WERI-Rb-1 (cell line): ENCODE data around the gene TRIM54.
A peak's percentile ranks its signal among the peaks of the same experiment; 100 is the strongest.
"Not testable (repeated sequence)": the region's sequence is repeated elsewhere in the genome, so short reads cannot be mapped to it uniquely, and the experiment has no call there.

ENCODE experiments used
- DNase-seq: peaks from one replicate; pipeline ENCODE4 v3.0.0-alpha.2; 2020
- H3K27ac ChIP-seq: fragments of 250-450 bp; sonication (Bioruptor Pico); 2 replicates; pipeline ENCODE4 v1.5.1; 2020; ENCODE audit warnings: mild to moderate bottlenecking, moderate library complexity
- H3K27me3 ChIP-seq: fragments of 250-450 bp; sonication (Bioruptor Pico); 2 replicates; pipeline ENCODE4 v1.5.1; 2021; ENCODE audit warnings: mild to moderate bottlenecking, low read depth, moderate library complexity; ENCODE audit not compliant: insufficient read depth, severe bottlenecking
- H3K36me3 ChIP-seq: fragments of 250-450 bp; sonication (Bioruptor Pico); 2 replicates; pipeline ENCODE4 v1.5.1; 2020; ENCODE audit warnings: mild to moderate bottlenecking, moderate library complexity
- H3K4me3 ChIP-seq: 2 replicates; pipeline ENCODE4 v1.5.1; 2011; ENCODE audit warnings: low read depth, mild to moderate bottlenecking, control low read depth, low read length
- H3K9me3 ChIP-seq: fragments of 250-450 bp; sonication (Bioruptor Pico); 2 replicates; pipeline ENCODE4 v1.5.1; 2021; ENCODE audit warnings: mild to moderate bottlenecking, moderate library complexity; ENCODE audit not compliant: severe bottlenecking
- CTCF ChIP-seq: IDR thresholded peaks from 2 replicates; pipeline ENCODE4 v1.5.1; 2011; ENCODE audit warnings: low read depth, mild to moderate bottlenecking, control low read depth, inconsistent platforms, low read length

The TRIM54 gene

GRCh38 chr2:27264253-27264752, 17.9 kb upstream of the TRIM54 start:
- no peak for TF ChIP-seq CTCF
- Histone ChIP-seq H3K36me3 (no peaks in the 10 kb centered on the region), H3K27me3 (peaks cover 29% of the 10 kb centered on the region), H3K27ac (0 out of 2 replicates have a peak overlapping the region, but pooled peaks have one; percentile 34), H3K9me3 (no peaks in the 10 kb centered on the region), H3K4me3 (peak overlapping the region; percentile 76)
- DNase-seq: peak; percentile 71

DNA sequence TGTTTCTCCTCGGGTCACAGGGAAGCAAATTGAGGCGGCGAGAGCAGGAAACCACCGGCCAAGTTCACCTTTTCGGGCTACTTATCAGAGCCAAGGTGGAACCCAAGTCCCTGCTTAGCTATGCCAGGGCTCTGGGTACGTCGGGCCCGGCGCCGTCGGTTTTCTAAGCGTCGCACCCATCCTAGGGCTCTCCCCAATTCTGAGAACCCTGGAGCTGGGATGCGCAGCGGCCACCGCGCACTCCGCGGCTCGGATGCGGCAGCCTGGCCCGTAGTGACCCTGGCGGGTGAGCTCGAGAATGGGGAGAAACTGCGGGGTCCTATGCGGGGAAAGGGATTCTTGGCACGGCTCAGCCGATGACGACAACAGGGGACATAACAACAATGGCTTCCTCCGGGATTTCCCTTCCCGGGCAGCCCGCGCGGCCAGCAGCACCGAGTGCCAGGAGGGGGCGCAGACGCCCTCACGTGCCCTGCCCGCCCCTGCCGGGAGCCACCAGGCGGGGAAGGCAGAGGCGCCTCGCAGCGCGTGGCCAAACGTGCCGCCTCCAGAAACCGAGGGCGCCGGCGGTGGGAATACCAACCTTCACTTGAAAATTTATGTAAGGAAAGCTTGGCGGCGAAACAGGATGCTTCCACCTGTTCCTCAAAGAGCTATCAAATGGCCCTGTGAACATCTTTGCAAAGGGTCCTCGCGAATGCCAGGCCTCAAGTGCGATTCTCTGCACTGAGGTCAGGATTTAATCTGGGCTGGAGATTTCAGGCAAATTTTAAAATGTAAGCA, 17.3 kb upstream of the TRIM54 start:
- Histone ChIP-seq H3K4me3 (peak overlapping the region; percentile 76), H3K27me3 (peaks cover 29% of the 10 kb centered on the region)

GRCh38 chr2:27265536-27265870, 16.7 kb upstream of the TRIM54 start:
- no peak overlapping the region for H3K4me3 ChIP-seq
- no peak overlapping the region for H3K27ac ChIP-seq
- no peaks in the 10 kb centered on the region for H3K36me3 ChIP-seq
- DNase-seq: no peak
- peaks cover 29% of the 10 kb centered on the region for H3K27me3 ChIP-seq
- no peak for TF ChIP-seq CTCF
- no peaks in the 10 kb centered on the region for H3K9me3 ChIP-seq

More for the DNA sequence above, 17.3 kb upstream of the TRIM54 start:
- Histone ChIP-seq H3K9me3 (no peaks in the 10 kb centered on the region), H3K27ac (peak overlapping the region; percentile 34; the same call in 1 of the 2 replicates), H3K36me3 (no peaks in the 10 kb centered on the region)
- TF ChIP-seq CTCF: peak; percentile 87
- peak; percentile 84 for DNase-seq

GRCh38 chr2:27268296-27268695, 13.9 kb upstream of the TRIM54 start:
- not testable (repeated sequence) for H3K36me3 ChIP-seq, H3K27me3 ChIP-seq, H3K4me3 ChIP-seq, H3K27ac ChIP-seq, DNase-seq, H3K9me3 ChIP-seq

DNA sequence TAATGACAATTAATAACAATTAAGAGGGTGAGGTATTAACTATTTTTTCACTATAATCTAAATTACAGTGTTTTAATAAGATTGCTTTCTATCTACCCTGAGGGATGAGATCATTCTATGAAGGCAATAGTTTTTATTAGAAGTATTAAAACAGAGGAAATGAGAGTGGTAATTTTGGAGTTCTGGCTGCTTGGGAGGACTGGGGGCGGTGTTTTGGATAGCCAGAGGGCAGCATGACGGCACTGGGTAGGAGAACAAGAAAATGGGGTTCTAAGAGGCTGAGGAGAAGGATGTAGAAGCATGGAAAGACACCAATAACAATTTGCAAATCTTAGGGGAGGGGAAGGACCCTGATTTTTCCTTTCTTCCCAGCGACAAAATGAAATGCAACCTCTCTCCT, 12.1 kb upstream of the TRIM54 start:
- TF ChIP-seq CTCF: no peak
- H3K27me3 ChIP-seq: no peaks in the 10 kb centered on the region
- no peaks in the 10 kb centered on the region for H3K9me3 ChIP-seq
- no peak overlapping the region for H3K27ac ChIP-seq
- no peak overlapping the region for H3K4me3 ChIP-seq
- H3K36me3 ChIP-seq: no peaks in the 10 kb centered on the region
- DNase-seq: no peak

- Histone ChIP-seq H3K27me3 (no peaks in the 10 kb centered on the region), H3K9me3 (no peaks in the 10 kb centered on the region), H3K27ac (no peak overlapping the region), H3K36me3 (no peaks in the 10 kb centered on the region), H3K4me3 (no peak overlapping the region)
- no peak for DNase-seq
- TF ChIP-seq CTCF: no peak
These were observed 11.6 kb upstream of the TRIM54 start for GRCh38 chr2:27270670-27271069.
